ENCODE data around the gene EXPH5.
"Not testable (repeated sequence)": the region's sequence is repeated elsewhere in the genome, so short reads cannot be mapped to it uniquely, and the experiment has no call there.

Gene EXPH5

GRCh38 chr11:108593214-108593922 lies at the start of gene EXPH5:
EXPH5 (minus strand) TSS chr11:108593768; CDS start chr11:108593536, 232 bp downstream.
- in situ Hi-C loops (cut with HindIII; ENCODE audit: low sequenced_read_pairs), result no loop called here

- in situ Hi-C loops (cut with HindIII; ENCODE audit: low sequenced_read_pairs), result not testable (repeated sequence)
Measured at GRCh38 chr11:108641752-108642151, 48.2 kb upstream of the EXPH5 start.

GRCh38 chr11:108639146-108639545 lies 45.6 kb upstream of the EXPH5 start:
- in situ Hi-C loops (cut with HindIII; ENCODE audit: low sequenced_read_pairs), result no loop called here

- in situ Hi-C loops (cut with HindIII; ENCODE audit: low sequenced_read_pairs), result no loop called here
Measured at GRCh38 chr11:108636222-108636621, 42.7 kb upstream of the EXPH5 start.

GRCh38 chr11:108635106-108635505 lies 41.5 kb upstream of the EXPH5 start:
- in situ Hi-C loops (cut with HindIII; ENCODE audit: low sequenced_read_pairs), result no loop called here

- in situ Hi-C loops (cut with HindIII; ENCODE audit: low sequenced_read_pairs), result no loop called here
Measured at GRCh38 chr11:108632041-108632704, 38.6 kb upstream of the EXPH5 start.

- in situ Hi-C loops (cut with HindIII; ENCODE audit: low sequenced_read_pairs), result no loop called here
Measured at GRCh38 chr11:108629274-108629673, 35.7 kb upstream of the EXPH5 start.

- in situ Hi-C loops (cut with HindIII; ENCODE audit: low sequenced_read_pairs), result no loop called here
Measured at GRCh38 chr11:108628812-108629211, 35.2 kb upstream of the EXPH5 start.

GRCh38 chr11:108628326-108628725 lies 34.8 kb upstream of the EXPH5 start:
- in situ Hi-C loops (cut with HindIII; ENCODE audit: low sequenced_read_pairs), result no loop called here

GRCh38 chr11:108624196-108624925 lies 30.8 kb upstream of the EXPH5 start:
- in situ Hi-C loops (cut with HindIII; ENCODE audit: low sequenced_read_pairs), result no loop called here

- in situ Hi-C loops (cut with HindIII; ENCODE audit: low sequenced_read_pairs), result no loop called here
Measured at GRCh38 chr11:108622341-108622740, 28.8 kb upstream of the EXPH5 start.

GRCh38 chr11:108620958-108621772 lies 27.6 kb upstream of the EXPH5 start:
- in situ Hi-C loops (cut with HindIII; ENCODE audit: low sequenced_read_pairs), result no loop called here

GRCh38 chr11:108618529-108618928 lies 25.0 kb upstream of the EXPH5 start:
- in situ Hi-C loops (cut with HindIII; ENCODE audit: low sequenced_read_pairs), result no loop called here

- in situ Hi-C loops (cut with HindIII; ENCODE audit: low sequenced_read_pairs), result no loop called here
Measured at GRCh38 chr11:108617055-108617454, 23.5 kb upstream of the EXPH5 start.

- in situ Hi-C loops (cut with HindIII; ENCODE audit: low sequenced_read_pairs), result no loop called here
Measured at GRCh38 chr11:108616549-108616948, 23.0 kb upstream of the EXPH5 start.

GRCh38 chr11:108614086-108614485 lies 20.5 kb upstream of the EXPH5 start:
- in situ Hi-C loops (cut with HindIII; ENCODE audit: low sequenced_read_pairs), result no loop called here

- in situ Hi-C loops (cut with HindIII; ENCODE audit: low sequenced_read_pairs), result no loop called here
Measured at GRCh38 chr11:108609682-108610081, 16.1 kb upstream of the EXPH5 start.

GRCh38 chr11:108608548-108608947 lies 15.0 kb upstream of the EXPH5 start:
- in situ Hi-C loops (cut with HindIII; ENCODE audit: low sequenced_read_pairs), result no loop called here

- in situ Hi-C loops (cut with HindIII; ENCODE audit: low sequenced_read_pairs), result no loop called here
Measured at GRCh38 chr11:108606495-108607160, 13.1 kb upstream of the EXPH5 start.

GRCh38 chr11:108606070-108606469 lies 12.5 kb upstream of the EXPH5 start:
- in situ Hi-C loops (cut with HindIII; ENCODE audit: low sequenced_read_pairs), result no loop called here

Data from DLD1 (cell line).